Hepatic stellate cell (primary cell): ENCODE results near the gene TANC1.

Experiments used
- DNase-seq: peaks from one replicate; pipeline ENCODE4 v3.0.0; 2011; ENCODE audit warnings: low spot score

The TANC1 gene

GRCh38 chr2:158994920-158995676 is 26.7 kb downstream of the TANC1 start:
- no peak for DNase-seq

GRCh38 chr2:158995677-158996049 is 27.2 kb downstream of the TANC1 start:
- no peak for DNase-seq

- DNase-seq = no peak
Observed at GRCh38 chr2:158996378-158996993, 28.0 kb downstream of the TANC1 start.

DNA sequence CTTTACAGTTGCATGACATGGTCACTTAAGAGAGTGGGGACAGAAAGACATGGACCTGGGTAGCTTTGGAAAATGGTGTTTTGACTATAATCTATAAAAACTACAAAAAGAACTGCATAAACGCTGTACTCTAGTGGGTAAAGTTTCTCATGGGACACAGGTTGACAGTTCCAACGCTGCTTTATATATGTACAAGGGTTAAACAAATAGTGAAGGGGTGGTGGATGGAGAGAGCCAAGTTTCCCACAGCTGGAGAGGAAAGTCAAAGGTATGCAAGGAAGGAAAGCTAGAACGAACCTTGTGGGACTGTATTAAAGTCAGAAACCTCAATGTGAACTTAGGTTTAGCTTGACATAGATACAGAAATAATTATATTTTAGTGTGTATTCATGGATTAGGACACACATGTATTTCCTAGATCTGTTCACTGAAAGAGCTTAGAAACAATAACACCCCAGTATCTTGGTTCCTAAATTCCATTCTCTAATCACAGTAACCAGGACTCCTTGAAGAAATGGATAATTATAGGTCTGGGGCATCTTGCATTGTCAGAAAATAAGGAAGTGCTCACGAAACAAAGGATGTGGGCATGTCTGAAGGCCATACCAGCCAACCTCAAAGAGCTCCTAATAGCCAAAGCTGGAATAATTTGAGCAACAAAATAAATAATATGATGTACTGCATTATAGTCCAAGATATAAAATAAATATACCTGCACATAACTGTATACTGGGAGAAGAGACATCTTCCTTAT is 28.8 kb downstream of the TANC1 start:
- DNase-seq = no peak

DNA sequence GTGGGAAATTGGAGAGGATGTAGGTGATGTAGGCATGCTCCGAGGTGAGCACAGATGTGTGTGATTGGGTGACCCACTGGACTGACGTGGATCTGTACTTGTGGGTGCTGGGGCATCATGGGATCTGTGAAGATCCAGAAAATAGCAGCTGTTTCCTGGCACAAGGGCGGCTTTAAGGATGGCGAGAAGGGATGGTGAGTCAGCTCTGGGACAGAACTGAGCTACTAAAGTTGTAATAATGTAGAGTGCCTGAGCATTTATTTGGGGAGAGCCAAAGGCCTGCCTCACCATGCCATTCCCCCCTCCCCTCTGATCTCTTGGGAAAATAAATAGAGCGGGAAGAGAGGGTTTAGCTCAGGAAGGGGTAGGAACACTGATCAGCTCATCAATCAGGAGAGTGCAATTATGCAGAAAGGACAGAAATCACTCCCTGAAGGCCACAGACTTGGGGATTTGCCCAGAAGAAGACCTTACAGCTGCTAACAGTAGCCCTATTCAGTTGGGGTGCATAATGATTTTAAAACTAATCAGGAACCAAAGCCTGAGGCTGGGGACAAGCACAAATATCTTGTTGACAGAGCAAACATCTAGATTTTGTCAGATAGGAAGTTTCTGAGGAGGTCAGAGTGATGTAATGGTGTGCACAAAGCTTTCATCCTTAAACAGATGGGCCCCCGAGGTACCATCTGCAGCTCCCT is 30.3 kb downstream of the TANC1 start:
- peak; percentile 57 for DNase-seq

DNA sequence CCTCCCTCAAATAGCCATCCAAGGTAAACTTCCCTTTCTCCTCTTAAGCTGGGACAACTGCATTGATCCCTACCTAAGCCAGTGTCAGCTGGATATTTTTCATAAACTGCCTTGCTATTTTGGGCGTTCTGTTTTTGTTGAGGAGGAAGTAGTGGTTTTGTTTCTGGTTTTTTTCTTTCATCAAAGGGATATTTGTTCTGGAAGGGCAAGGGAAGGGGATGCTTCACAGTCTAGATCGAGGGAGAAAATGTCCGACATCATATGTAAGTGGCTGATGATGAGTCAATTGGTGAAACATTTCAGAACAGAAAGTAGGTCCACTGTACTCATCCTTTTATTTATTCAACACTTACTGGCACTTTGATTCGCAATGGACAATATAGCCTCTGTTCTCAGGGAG is 31.0 kb downstream of the TANC1 start:
- peak; percentile 53 for DNase-seq

GRCh38 chr2:159000072-159000471 is 31.6 kb downstream of the TANC1 start:
- DNase-seq = no peak

- no peak for DNase-seq
Observed at GRCh38 chr2:159002462-159003111, 34.1 kb downstream of the TANC1 start.

- DNase-seq = no peak
Observed at GRCh38 chr2:159003555-159003954, 35.1 kb downstream of the TANC1 start.

DNA sequence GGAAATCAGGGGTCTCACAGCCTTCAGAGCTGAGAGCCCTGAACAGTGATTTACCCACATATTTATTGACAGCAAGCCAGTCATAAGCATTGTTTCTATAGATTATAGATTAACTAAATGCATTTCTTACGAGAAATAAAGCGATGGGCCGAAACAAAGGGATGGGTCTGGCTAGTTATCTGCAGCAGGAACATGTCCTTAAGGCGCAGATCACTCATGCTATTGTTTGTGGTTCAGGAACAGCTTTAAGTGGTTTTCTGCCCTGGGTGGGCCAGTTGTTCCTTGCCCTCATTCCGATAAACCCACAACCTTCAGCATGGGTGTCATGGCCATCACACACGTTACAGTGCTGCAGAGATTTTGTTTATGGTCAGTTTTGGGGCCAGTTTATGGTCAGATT is 36.4 kb downstream of the TANC1 start:
- no peak for DNase-seq

- no peak for DNase-seq
Observed at GRCh38 chr2:159009940-159010339, 41.5 kb downstream of the TANC1 start.

DNA sequence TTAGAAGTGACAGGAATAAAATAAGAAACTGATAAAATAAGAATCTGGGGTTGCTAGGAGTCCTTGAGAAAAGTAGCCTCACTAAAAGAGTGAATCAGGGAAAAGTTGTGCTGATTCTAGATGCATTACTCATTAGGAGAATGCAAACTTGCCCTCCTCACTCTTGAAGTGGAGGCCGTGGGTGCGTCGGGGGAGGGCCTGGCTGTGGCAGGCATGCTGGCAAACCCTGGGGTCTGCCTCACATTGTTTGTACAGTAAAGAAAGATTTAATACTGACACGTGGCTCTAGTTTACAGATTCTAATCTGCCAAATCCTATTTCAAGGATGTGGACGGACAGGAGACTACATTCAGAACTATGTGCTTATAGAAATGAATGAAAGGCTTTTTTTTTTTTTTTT is 41.9 kb downstream of the TANC1 start:
- peak; percentile 71 for DNase-seq

- no peak for DNase-seq
Observed at GRCh38 chr2:159010963-159011362, 42.5 kb downstream of the TANC1 start.

- DNase-seq = no peak
Observed at GRCh38 chr2:159012142-159012541, 43.7 kb downstream of the TANC1 start.

- DNase-seq = no peak
Observed at GRCh38 chr2:159013103-159013502, 44.7 kb downstream of the TANC1 start.

DNA sequence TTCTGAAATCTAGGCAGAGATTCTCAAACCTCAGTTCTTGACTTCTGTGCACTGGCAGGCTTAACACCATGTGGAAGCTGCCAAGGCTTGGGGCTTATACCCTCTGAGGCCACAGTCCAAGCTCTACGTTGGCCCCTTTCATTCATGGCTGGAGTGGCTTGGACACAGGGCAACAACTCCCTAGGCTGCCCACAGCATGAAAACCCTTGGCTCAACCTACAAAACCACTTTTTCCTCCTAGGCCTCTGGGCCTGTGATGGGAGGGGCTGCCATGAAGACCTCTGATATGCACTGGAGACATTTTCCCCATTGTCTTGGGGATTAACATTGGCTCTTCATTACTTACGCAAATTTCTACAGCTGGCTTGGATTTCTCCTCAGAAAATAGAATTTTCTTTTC is 46.7 kb downstream of the TANC1 start:
- DNase-seq = no peak

- no peak for DNase-seq
Observed at GRCh38 chr2:159015823-159016222, 47.4 kb downstream of the TANC1 start.

DNA sequence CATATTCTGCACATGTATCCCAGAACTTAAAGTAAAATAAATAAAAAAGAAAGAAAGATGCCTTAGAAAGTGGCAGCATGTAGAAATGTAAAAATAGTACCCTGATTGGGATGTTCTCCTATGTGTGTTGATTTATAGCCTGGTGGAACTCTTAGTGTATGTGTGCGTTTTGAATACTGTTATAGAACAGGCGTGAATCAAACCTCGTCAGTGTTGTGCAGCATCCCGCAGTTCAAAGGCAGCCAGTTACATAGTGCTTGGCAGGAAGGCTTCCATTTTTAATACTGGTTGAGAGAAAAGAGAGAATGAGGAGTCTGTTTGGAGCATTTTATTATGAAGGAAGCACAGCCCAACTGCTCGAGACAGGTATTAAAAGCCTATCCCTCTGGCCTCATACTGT is 49.4 kb downstream of the TANC1 start:
- DNase-seq = no peak

DNA sequence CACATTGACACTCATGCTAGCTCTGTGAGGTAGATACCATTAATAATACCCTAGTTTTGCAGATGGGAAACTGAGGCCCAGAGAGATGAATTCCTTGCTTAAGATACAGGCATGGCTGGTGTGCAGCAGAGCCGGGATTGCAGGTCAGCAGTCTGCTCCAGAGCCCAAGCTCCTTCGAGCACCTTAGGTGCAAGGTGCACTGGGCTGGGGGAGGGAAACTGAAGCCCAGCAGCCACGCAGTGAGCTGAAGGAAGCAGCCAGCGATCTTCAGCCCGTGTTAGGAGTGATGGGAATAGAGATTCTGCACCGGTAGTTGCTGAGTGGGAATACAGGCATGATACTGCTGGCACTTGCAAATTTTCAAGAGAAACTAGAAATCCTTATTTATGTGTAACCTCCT is 50.6 kb downstream of the TANC1 start:
- DNase-seq = no peak

DNA sequence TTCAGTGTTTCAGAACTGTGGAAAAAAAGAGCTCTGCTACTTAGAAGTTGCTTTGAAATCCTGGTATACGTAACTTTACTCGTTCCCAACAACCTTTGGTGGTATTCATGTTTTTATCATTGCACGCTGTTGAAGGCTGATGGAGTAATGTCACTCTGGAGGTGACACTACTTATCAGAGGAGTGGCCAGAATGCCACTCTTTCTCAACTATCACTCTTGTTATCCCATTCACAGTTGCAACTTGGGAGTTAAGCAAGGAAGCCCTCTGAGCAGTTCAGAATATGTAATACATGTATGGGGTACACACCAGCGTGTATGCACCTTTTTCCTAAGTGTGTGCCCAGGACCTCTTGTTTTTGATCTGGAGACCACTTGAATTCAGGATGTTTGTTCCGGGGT is 53.6 kb downstream of the TANC1 start:
- no peak for DNase-seq

GRCh38 chr2:159026170-159026569 is 57.7 kb downstream of the TANC1 start:
- no peak for DNase-seq

DNA sequence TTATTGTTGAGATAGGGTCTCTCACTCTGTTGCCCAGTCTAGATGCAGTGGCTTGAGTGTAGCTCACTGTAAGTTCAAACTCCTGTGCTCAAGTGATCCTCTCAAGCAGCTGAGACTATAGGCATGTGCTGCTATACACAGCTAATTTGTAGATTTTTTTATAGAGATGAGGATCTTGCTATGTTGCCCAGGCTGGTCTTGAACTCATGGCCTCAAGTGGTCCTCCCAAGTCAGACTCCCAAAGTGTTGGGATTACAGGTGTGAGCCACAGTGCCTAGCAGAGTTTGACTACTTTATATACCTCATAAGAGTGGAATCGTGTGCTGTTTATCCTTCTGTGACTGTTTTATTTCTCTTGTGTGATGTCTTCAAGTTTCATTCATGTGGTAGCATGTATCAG is 60.3 kb downstream of the TANC1 start:
- no peak for DNase-seq
